Left ventricle myocardium inferior (tissue), 1 donor: ENCODE measurements around the gene RBMS1. TPM values are rescaled to one million over a fixed set of nuclear protein-coding genes. Genes with fewer than 3 reads are reported as not detected.

Source experiments
- DNase-seq: peaks from one replicate; pipeline ENCODE4 v3.0.0-alpha.2; 2020
- H3K27ac ChIP-seq: fragments of 200-600 bp; replicated peaks from 2 replicates; pipeline ENCODE4 v1.8.0; 2021
- H3K27me3 ChIP-seq: fragments of 200-600 bp; 2 replicates; pipeline ENCODE4 v1.8.0; 2021; ENCODE audit warnings: low read depth
- H3K36me3 ChIP-seq: fragments of 200-600 bp; 2 replicates; pipeline ENCODE4 v1.8.0; 2021
- H3K4me1 ChIP-seq: fragments of 200-600 bp; 2 replicates; pipeline ENCODE4 v1.8.0; 2021
- H3K4me3 ChIP-seq: fragments of 200-600 bp; 2 replicates; pipeline ENCODE4 v1.8.0; 2021; ENCODE audit warnings: mild to moderate bottlenecking, moderate library complexity
- H3K9me3 ChIP-seq: fragments of 200-600 bp; replicated peaks from 2 replicates; pipeline ENCODE4 v1.8.0; 2021
- CTCF ChIP-seq: fragments of 200-600 bp; IDR thresholded peaks from 2 replicates; pipeline ENCODE4 v1.8.0; 2021; ENCODE audit warnings: antibody characterized with exemption, mild to moderate bottlenecking, borderline replicate concordance
- intact Hi-C: fragments of 100-400 bp; cut with micrococcal nuclease; formaldehyde crosslinking; loops from one replicate; pipeline ENCODE4 v1.11.0; 2022
- total RNA-seq: library from RNA; stranded (reverse); fragmentation: NEBNext Ultra II Directional; extraction: Animal tissue kit (Norgen Biotek cat#: 25700); gene quantifications from one replicate; pipeline ENCODE4 v1.2.1, GENCODE V29; 2021
- donor health status: DM: no; HTN: yes; CAD: no; lungs with severe emphysema.

Gene RBMS1
- total RNA-seq, 1 donor from 2014 or later, result 56.2 TPM

- Histone ChIP-seq H3K4me3 (peak overlapping the region; percentile 95), H3K27me3 (no peaks in the 10 kb centered on the region), H3K4me1 (peaks cover 89% of the 10 kb centered on the region), H3K36me3 (no peaks in the 10 kb centered on the region), H3K9me3 (no peaks in the 10 kb centered on the region), H3K27ac (peak overlapping the region; percentile 97)
- intact Hi-C loops, result no loop called here
- DNase-seq, result no peak
- no peak for TF ChIP-seq CTCF
Observed at GRCh38 chr2:160408173-160408958, 85.2 kb downstream of the RBMS1 start.

GRCh38 chr2:160407393-160408172 lies 86.0 kb downstream of the RBMS1 start:
- Histone ChIP-seq H3K4me3 (peak overlapping the region; percentile 95), H3K4me1 (peaks cover 90% of the 10 kb centered on the region), H3K27ac (peak overlapping the region; percentile 97), H3K36me3 (no peaks in the 10 kb centered on the region), H3K9me3 (no peaks in the 10 kb centered on the region), H3K27me3 (no peaks in the 10 kb centered on the region)
- intact Hi-C loops, result no loop called here
- TF ChIP-seq CTCF, result peak; percentile 43
- peak; percentile 66 for DNase-seq

DNA sequence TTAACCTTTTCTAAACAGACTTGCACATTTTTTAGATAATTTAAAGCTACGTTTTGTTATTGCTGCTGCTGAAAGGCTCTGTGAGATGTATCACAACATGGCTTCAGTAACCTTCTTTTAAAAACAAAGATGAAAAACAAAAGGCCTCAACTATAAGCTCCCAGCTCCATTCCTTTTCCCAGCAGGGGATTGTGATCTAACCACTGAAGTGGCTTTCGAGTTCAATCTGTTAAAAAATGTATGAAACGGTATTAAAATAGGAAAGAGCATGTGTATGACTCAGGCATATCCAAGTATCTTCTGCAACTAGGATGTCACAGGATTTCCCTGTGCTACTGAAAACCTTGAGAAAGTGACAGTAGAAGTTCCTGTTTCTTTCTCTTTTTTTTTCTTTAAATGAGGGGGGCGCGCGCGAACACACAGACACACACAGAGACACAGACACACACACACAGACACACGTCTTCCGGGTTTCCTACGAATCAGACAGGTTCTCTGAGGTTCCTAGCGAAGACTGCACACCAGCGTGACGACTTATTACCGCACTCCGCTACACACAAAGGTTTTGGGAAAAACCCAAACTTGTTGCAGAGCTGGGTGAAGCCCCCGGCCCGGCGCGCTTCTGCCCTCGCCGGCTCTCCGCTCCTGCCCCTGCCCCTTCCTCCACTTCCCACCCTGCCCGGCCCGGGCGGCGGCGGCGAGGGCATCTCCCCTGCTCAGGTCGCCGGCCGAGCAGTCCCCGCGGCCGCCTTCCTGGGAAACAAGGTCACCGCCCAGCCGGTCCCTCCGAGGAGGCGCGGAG lies 86.8 kb downstream of the RBMS1 start:
- Histone ChIP-seq H3K4me1 (peaks cover 90% of the 10 kb centered on the region), H3K4me3 (peak overlapping the region; percentile 95), H3K9me3 (no peaks in the 10 kb centered on the region), H3K27me3 (no peaks in the 10 kb centered on the region), H3K36me3 (no peaks in the 10 kb centered on the region), H3K27ac (peak overlapping the region; percentile 97)
- DNase-seq, result peak; percentile 48
- intact Hi-C loops, result no loop called here
- TF ChIP-seq CTCF, result no peak

DNA sequence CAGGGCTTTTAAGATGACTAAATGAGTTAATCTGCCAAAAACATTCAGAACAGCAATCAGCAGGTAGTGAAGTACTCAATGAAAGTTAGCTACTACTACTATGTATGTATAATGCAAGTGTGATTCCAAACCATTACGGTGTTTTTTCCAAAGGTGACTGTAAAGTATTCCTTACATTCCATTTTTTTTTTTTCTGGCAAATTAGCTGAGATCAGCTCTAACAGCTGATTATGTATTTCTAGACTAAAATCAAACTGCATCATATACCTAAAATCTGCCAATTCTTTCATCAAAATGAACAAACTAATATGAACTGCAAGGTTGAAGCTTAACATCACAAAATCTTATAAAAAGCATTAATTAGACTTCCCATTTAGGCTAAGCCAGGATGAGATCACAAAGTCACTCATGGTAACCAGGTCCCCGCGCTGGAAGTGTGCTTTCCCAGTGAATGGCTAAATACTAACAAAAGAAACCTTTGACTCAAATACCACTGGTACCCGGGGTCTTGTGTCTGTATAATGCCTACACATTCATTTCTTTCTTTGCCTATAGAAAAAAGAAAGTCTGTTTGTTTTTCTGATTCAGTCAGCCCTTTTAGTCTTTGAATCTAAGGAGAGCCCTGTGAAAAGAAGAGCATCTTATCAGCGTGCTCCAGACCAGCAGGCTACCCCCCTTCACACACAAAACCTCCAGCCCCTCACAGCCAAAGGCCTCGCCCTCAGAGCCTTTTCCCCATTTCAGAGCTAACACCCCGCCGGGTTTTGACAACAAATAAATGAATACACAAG lies 88.3 kb downstream of the RBMS1 start:
- Histone ChIP-seq H3K4me1 (peaks cover 90% of the 10 kb centered on the region), H3K27ac (peak overlapping the region; percentile 97), H3K9me3 (no peaks in the 10 kb centered on the region), H3K36me3 (no peaks in the 10 kb centered on the region), H3K4me3 (peak overlapping the region; percentile 95), H3K27me3 (no peaks in the 10 kb centered on the region)
- intact Hi-C loops, result no loop called here
- no peak for TF ChIP-seq CTCF
- no peak for DNase-seq
